Activated naive CD8-positive, alpha-beta T cell treated with anti-CD3 and anti-CD28 coated beads, Interleukin-2, amount 50 U/mL, for 24 hours (primary cell): ENCODE data around the gene LRRC8C.

Experiments
- ATAC-seq: fragments of 150-1000 bp; cut with Tn5 transposase; one replicate; pipeline ENCODE4 v1.10.0; 2021
- DNase-seq: peaks from one replicate; pipeline ENCODE4 v3.0.0; 2021
- H3K27ac Mint-ChIP-seq: one replicate; pipeline ENCODE4 v1.8.0; 2021; ENCODE audit warnings: mild to moderate bottlenecking, mixed read lengths
- H3K27me3 Mint-ChIP-seq: one replicate; pipeline ENCODE4 v1.8.0; 2021; ENCODE audit warnings: mixed read lengths
- H3K36me3 Mint-ChIP-seq: one replicate; pipeline ENCODE4 v1.8.0; 2021; ENCODE audit warnings: low read depth, mixed read lengths
- H3K4me1 Mint-ChIP-seq: one replicate; pipeline ENCODE4 v1.8.0; 2021; ENCODE audit warnings: mixed read lengths
- H3K4me3 Mint-ChIP-seq: one replicate; pipeline ENCODE4 v1.8.0; 2021; ENCODE audit warnings: mild to moderate bottlenecking, moderate library complexity, mixed read lengths
- H3K9me3 Mint-ChIP-seq: one replicate; pipeline ENCODE4 v1.8.0; 2021; ENCODE audit warnings: mixed read lengths

LRRC8C gene

DNA sequence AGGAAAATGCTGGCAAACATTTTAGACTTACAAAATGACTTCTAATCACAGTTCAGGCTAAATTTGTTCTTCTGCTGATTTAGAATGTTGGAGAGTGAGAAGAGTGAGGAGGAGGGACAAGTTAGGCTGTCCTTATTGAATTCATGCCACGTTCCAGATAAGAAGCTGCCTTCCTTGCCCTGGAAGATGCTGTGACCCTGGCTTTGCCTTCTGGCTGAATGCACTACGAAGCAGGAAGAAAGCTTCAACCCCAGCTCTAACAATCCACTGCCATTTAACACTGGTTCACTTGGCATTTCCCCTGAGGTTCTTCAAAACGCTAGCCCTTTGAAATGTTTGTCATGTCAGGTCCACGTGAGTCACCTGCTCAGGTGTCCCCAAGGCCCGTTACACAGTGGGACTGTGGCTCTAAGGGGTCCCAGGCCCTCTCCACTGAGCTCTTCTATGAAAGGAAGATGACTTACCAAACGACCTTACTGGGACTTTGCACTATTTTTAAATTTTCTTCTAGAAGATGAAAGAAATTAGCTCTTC lies 30.0 kb upstream of the LRRC8C start:
- Mint-ChIP-seq H3K4me3 (peak overlapping the region; percentile 61), H3K27ac (peak overlapping the region; percentile 94), H3K9me3 (no peaks in the 10 kb centered on the region), H3K4me1 (peaks cover 100% of the 10 kb centered on the region), H3K36me3 (peaks cover 5% of the 10 kb centered on the region), H3K27me3 (no peaks in the 10 kb centered on the region)
- peak; percentile 27 for ATAC-seq
- peak; percentile 33 for DNase-seq

DNA sequence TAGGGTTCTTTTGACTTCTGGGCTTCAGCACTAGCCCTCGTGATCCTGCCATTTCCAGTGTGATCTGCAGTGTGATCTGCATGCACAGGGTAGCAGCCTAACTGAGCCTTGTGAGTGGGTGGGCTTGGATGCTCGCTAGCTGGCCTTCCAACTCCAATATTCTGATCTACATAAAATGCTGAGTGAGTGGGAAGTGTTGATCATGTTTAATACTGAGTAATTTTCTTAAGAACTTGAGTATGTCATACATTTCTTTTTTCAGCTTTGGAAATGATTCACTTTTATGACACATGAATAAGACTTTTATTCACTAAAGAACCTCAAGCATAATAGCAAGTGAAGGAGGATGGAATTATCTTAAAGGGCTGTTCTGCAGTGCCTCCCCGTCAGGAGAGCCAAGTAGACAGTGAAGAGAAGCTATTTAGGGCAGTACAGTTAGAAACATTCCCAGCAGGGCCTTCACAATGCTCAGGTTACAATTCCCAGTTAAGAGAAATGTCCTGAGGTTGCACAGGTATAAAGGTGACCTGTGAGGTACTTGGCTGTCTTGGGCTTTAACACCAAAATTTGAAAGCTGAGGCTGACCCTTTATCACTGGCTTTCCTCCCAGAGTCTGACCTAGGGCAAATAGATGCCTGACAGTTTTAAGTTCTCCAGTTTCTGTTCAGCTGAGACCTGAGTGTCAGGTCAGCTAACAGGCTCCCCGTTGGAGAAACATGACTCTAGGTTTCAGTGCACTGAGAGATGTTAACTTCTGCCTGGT lies 29.1 kb upstream of the LRRC8C start:
- DNase-seq, result peak; percentile 56
- Mint-ChIP-seq H3K9me3 (no peaks in the 10 kb centered on the region), H3K4me1 (peaks cover 100% of the 10 kb centered on the region), H3K36me3 (peaks cover 3% of the 10 kb centered on the region), H3K27ac (peak overlapping the region; percentile 94), H3K27me3 (no peaks in the 10 kb centered on the region), H3K4me3 (peak overlapping the region; percentile 22)
- peak; percentile 57 for ATAC-seq

DNA sequence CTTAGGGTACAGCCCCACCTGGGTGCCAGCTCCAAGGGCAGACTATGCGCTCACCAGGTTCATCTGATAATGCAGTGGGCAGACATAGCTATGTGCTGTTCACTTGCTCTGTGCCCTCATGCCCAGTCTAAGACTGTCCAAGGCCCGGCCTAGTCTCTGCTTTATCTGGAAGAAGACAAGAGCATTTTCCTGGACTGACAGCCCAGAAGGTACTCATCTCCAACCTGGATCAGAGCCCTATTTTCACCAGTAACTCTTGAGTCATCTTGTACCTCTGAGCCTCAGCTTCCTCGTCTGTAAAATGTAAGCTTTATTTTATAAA lies 28.5 kb upstream of the LRRC8C start:
- Mint-ChIP-seq H3K4me3 (peak overlapping the region; percentile 22), H3K36me3 (peaks cover 3% of the 10 kb centered on the region), H3K27ac (peak overlapping the region; percentile 94), H3K9me3 (no peaks in the 10 kb centered on the region), H3K27me3 (no peaks in the 10 kb centered on the region), H3K4me1 (peaks cover 100% of the 10 kb centered on the region)
- peak; percentile 34 for DNase-seq
- ATAC-seq, result no peak

DNA sequence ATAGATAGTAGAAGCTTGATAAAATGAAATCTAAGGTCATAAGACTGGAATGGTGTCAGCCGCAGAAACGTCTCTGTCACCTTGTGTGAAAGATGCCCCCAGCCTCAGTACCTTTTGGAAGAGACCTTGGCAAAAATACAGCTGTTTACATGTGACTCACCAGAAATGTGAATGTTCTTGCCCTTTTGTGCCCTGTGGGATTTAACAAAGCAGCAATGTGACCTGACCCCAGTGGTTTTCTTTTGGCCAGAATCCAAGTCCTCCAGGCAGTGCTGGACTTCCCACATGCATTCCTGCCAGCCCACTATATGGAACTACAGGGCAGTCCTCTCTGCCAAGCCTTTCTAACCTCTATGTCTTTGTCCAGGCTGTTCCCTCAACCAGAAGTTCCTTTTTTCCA lies 27.2 kb upstream of the LRRC8C start:
- H3K27ac Mint-ChIP-seq, result peak overlapping the region; percentile 94
- H3K27me3 Mint-ChIP-seq, result no peaks in the 10 kb centered on the region
- peaks cover 99% of the 10 kb centered on the region for H3K4me1 Mint-ChIP-seq
- H3K4me3 Mint-ChIP-seq, result peak overlapping the region; percentile 83
- ATAC-seq (no peak), DNase-seq (peak; percentile 31)
- H3K36me3 Mint-ChIP-seq, result peaks cover 3% of the 10 kb centered on the region
- no peaks in the 10 kb centered on the region for H3K9me3 Mint-ChIP-seq

DNA sequence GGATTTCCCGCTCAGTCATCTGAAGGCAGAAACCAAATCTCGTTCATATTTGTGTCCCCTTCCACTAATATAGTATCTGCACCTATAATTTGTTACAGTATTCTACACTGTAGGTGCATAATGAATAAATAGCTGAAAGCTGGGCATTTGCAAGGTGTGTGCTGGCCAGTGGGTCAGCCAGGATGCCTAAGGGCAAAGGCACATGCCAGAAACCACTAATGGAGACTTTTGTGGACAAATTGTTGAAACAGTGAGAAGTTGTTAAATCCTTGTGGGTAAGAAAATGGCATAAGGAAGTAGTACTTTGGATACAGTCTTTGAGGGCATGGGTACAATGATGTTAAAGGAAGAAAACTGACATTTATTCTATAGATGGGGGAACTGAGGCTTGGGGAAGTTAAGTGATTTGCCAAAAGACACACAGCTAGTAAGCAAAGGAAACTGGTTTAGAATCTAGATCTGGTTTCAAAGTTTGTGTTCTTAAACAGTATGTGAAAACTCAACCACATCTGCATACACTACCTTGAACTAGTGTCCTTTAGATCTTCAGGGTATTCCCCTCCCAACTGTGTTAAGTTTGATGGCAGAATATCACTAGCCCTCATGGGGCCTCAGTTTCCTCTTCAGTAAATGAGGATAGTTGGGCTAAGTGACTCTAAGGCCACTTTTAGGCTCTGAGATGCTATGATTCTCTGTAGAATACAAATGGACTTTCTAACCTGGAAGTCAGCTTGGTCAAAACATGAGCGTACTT lies 26.5 kb upstream of the LRRC8C start:
- peak; percentile 18 for ATAC-seq
- Mint-ChIP-seq H3K36me3 (no peaks in the 10 kb centered on the region), H3K4me1 (peaks cover 99% of the 10 kb centered on the region), H3K27me3 (no peaks in the 10 kb centered on the region), H3K9me3 (no peaks in the 10 kb centered on the region), H3K27ac (peak overlapping the region; percentile 94), H3K4me3 (peak overlapping the region; percentile 83)
- DNase-seq, result no peak

DNA sequence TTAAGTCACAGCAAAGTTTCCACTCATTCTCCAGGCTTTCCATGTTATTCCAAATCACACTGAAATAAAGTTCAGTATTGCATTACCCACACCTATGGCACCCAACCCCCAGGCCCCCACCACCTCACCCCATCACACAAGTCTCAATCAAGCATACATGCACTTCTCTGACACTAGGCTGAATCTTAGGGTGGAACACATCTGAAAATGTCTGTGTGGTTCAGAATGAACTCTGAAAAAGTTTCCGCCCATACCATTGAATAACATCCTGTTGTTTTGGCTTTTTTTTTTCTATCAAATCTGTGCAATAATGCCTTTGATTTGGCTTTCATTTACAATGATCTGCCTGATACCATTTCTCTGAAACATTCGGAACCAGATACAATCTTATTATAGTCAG lies 25.8 kb upstream of the LRRC8C start:
- no peaks in the 10 kb centered on the region for H3K36me3 Mint-ChIP-seq
- peak overlapping the region; percentile 83 for H3K4me3 Mint-ChIP-seq
- H3K4me1 Mint-ChIP-seq, result peaks cover 98% of the 10 kb centered on the region
- DNase-seq (peak; percentile 31), ATAC-seq (no peak)
- peak overlapping the region; percentile 94 for H3K27ac Mint-ChIP-seq
- no peaks in the 10 kb centered on the region for H3K27me3 Mint-ChIP-seq
- no peaks in the 10 kb centered on the region for H3K9me3 Mint-ChIP-seq

DNA sequence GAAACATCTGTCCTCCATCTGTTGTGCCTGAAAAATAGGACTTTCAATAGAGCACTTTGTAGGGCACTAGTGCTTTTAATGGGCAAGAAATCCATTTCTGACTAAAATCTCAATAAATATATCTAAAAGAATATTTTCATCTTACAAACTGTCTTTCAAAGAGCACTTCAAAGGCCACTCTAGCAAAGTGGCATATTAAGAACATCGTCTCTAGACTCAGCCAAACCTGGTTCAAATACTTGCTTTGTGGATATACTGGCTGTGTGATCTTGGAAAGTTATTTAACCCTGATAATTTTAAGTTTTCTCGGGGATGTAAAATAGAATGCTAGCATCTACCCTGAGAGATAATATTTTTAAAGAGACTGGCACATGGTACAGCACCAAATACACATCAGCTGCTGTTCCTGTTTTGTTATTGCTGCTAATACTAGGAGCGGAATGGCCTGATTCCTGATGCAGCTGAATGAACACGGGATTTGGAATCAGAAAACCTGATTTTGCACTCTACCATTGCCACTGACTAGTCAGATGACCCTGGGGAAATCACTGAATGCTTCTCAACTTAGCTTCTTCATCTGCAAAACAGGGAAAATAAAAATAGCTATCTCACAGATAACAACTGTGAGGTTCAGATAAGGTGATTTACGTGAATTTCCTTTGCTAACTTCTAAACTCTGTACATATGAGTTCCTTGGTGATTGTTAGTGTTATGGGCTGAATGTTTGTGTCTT lies 25.2 kb upstream of the LRRC8C start:
- Mint-ChIP-seq H3K27ac (peak overlapping the region; percentile 94), H3K27me3 (no peaks in the 10 kb centered on the region), H3K36me3 (no peaks in the 10 kb centered on the region), H3K9me3 (no peaks in the 10 kb centered on the region), H3K4me1 (peaks cover 97% of the 10 kb centered on the region), H3K4me3 (peak overlapping the region; percentile 83)
- DNase-seq (no peak), ATAC-seq (no peak)

DNA sequence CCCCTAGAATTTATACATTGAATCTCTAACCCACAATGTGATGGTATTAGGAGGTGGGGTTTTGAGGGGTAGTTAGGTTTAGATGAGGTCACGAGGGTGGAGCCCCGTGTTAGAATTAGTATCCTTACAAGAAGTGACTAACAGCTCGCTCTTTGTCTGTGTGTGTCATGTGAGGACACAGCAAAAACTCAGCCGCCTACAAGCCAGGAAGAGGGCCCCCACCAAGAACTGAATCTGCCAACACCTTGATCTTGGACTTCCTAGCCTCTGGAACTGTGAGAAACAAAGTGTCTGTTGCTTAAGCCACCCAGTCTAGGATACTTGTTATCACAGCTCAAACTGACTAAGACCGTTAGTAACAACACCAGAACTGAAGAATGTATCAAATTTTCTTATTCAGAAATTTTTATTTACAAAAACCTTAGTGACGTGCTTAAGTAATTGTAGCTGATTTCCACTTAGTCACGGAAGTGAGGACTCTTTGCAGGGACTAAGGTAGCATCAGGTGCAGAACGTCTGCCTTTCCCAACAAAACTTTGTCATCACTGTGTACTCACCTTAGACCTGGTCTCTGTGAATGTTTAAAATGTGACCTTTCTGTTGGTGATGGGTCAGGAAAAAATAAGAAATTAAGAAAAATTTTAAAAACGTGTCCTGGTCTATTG lies 24.5 kb upstream of the LRRC8C start:
- DNase-seq (peak; percentile 69), ATAC-seq (peak; percentile 44)
- H3K27ac Mint-ChIP-seq, result peak overlapping the region; percentile 94
- peak overlapping the region; percentile 83 for H3K4me3 Mint-ChIP-seq
- H3K27me3 Mint-ChIP-seq, result no peaks in the 10 kb centered on the region
- no peaks in the 10 kb centered on the region for H3K36me3 Mint-ChIP-seq
- peaks cover 94% of the 10 kb centered on the region for H3K4me1 Mint-ChIP-seq
- H3K9me3 Mint-ChIP-seq, result no peaks in the 10 kb centered on the region

DNA sequence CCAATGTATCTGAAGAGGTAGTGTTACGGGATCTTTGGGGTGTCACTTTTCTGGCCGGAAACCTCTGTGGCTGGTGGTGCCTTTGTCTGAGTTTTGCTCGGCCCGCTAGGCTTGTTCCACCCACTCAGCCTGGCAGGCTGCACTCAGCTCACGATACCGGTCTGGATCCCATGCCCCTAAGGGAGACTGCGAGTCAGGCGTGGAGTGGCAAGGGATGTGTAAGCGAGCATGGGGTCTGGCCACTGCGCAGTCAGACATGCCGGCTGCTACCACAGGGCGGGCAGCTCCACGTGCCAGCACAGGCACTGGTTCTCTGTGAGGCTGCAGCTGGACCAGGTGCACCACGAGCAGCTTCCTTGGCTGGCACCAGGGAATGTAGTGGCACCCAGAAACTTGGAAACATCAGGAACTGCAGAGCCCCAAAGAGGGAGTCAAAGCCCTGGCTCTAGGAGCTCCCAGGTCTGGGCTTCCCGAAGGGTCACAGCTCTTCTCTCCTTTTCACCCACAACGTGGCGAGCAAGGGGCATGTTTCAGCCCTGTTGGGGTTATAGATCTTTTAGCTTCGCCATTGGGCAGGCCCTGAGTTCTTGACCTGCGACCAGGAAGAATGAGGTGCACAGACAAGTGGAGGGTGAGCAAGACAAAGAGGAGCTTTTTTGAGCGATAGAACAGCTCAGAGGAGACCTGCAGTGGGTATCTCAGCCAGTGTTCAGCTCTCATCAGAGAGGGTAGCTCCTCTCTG lies 23.8 kb upstream of the LRRC8C start:
- peak overlapping the region; percentile 94 for H3K27ac Mint-ChIP-seq
- H3K4me1 Mint-ChIP-seq, result peaks cover 93% of the 10 kb centered on the region
- DNase-seq, result peak; percentile 71
- no peaks in the 10 kb centered on the region for H3K9me3 Mint-ChIP-seq
- ATAC-seq, result peak; percentile 13
- peak overlapping the region; percentile 83 for H3K4me3 Mint-ChIP-seq
- H3K36me3 Mint-ChIP-seq, result peaks cover 1% of the 10 kb centered on the region
- H3K27me3 Mint-ChIP-seq, result no peaks in the 10 kb centered on the region

DNA sequence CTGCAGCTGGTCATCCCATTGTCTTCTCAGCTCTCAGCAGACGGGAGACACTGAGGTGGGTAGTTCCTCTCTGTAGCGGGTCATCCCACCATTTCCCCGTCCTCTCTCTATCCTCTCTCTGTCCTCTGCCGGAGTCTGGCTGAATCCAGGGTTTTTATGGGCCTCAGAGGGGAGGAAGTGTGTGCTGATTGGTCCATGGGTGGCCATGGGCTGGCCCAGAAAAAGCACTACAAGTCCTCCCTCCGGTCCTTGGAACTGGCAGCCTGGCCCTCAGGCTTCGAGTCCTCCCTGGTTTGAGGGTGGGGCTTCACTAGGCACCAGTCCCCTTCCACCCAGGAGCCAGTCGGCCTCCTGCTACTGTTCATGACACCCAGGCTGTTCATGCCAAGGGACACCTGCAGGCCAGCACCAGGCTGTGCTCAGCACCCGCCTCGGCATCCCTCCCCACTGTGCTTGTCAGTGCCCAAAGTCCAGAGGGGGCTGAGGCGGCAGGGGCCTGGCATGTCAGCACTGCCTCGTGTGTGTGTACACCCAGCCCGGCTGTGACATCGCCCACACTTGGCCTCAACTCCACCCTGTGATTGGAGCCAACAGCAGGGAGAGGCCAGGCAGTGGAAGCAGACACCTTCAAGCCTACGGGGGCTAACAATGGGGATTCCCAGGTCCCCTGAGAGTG lies 23.0 kb upstream of the LRRC8C start:
- ATAC-seq, result peak; percentile 13

DNA sequence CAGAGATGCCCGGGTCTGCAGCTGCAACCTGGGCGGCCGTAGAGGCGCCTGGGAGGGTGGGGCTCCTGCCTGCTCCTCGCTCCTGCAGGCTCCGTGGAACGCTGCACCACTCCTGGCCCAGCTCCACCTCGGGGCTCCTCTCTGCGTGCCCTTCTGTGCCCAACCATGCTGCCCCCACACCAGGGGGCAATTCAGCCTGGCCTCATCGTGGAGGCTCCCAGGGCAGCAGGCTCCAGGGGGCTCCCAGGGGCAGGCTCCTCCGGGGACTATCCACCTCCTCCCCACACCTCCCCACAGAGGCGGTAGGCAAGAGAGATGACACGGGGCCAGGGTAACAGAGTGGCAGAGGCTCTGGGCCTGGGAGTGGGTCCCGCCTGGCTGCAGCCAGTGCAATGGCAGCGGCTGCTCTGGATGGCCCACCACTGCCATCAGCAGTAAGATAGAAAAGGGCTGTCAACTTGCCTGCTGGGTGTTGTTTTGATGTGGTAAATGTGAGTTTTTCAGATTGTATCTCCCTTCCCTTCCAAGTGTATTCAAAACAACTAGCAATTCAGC lies 22.4 kb upstream of the LRRC8C start:
- Mint-ChIP-seq H3K4me3 (peak overlapping the region; percentile 83), H3K9me3 (no peaks in the 10 kb centered on the region), H3K27me3 (no peaks in the 10 kb centered on the region), H3K4me1 (peaks cover 92% of the 10 kb centered on the region), H3K36me3 (peaks cover 5% of the 10 kb centered on the region), H3K27ac (peak overlapping the region; percentile 94)
- peak; percentile 2 for ATAC-seq
- peak; percentile 34 for DNase-seq

More for the DNA sequence above, 23.0 kb upstream of the LRRC8C start:
- Mint-ChIP-seq H3K27me3 (no peaks in the 10 kb centered on the region), H3K4me1 (peaks cover 93% of the 10 kb centered on the region), H3K36me3 (peaks cover 5% of the 10 kb centered on the region), H3K9me3 (no peaks in the 10 kb centered on the region), H3K4me3 (peak overlapping the region; percentile 83), H3K27ac (peak overlapping the region; percentile 94)
- peak; percentile 54 for DNase-seq

DNA sequence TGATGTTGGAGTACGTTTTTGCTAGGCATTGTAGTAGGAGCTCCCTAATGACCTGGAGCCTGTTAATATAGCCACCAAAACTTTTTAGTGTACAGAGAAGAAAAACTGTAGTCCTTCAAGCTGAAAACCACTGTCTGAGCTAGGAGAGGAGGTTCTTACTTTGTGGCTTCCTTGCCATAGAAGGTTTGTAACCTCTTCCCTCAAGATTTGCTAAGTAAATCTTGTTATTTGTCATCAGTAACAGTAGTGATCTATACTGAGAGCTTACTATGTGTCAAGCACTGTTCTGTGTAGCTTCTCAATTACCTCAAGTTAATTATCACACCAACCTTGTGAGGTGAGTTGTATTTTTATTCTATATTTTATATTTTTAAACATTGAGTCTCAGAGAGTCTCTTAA lies 21.2 kb upstream of the LRRC8C start:
- DNase-seq (no peak), ATAC-seq (peak; percentile 50)
- Mint-ChIP-seq H3K27me3 (no peaks in the 10 kb centered on the region), H3K36me3 (peaks cover 12% of the 10 kb centered on the region), H3K4me1 (peaks cover 84% of the 10 kb centered on the region), H3K4me3 (peak overlapping the region; percentile 83), H3K27ac (peak overlapping the region; percentile 94), H3K9me3 (no peaks in the 10 kb centered on the region)

DNA sequence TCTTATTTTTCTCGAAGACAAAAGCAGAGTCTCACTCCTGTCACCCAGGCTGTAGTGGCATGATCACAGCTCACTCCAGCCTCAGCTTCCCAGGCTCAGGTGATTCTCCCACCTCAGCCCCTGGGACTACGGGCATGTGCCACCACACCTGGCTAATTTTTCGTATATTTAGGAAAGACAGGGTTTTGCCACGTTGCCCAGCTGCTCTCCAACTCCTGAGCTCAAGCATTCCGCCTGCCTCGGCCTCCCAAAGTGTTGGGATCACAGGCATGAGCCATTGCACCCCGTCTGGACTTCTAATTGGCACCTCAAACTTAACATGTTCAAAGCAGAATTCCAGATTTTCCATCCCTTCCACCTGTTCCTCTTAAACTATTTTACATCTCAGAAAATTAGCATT lies 19.0 kb upstream of the LRRC8C start:
- DNase-seq (no peak), ATAC-seq (no peak)
- Mint-ChIP-seq H3K4me3 (no peak overlapping the region), H3K27ac (peak overlapping the region; percentile 55), H3K27me3 (no peaks in the 10 kb centered on the region), H3K36me3 (peaks cover 35% of the 10 kb centered on the region), H3K9me3 (peaks cover 16% of the 10 kb centered on the region), H3K4me1 (peaks cover 76% of the 10 kb centered on the region)
